ENCODE measurements around the gene PDE6A. TPM values are rescaled to one million over a fixed set of nuclear protein-coding genes. Genes with fewer than 3 reads are reported as not detected.
A peak's percentile ranks its signal among the peaks of the same experiment; 100 is the strongest.

Gene PDE6A
- total RNA-seq, 1 experiment from 2014 or later = not detected

- Mint-ChIP-seq H3K9me3 (no peaks in the 10 kb centered on the region), H3K4me1 (peaks cover 11% of the 10 kb centered on the region), H3K27ac (no peak overlapping the region), H3K36me3 (no peaks in the 10 kb centered on the region), H3K4me3 (no peak overlapping the region), H3K27me3 (ENCODE audit: low read depth) (no peaks in the 10 kb centered on the region)
- TF ChIP-seq TP53 (CRISPR knock-in tag; IDR thresholded peaks at IDR 0.05) = no peak
- TF ChIP-seq ZNF512 (CRISPR knock-in tag; IDR thresholded peaks at IDR 0.05; ENCODE audit: borderline replicate concordance) = peak; percentile 63; the same call in 1 of the 2 replicates
- POLR2A ChIA-PET = no interaction called here
- CTCF ChIA-PET = interaction anchor here (1.4 to 3.4 kb wide), 2 partner anchors 11 to 18 kb away, joined by 5 to 24 read pairs; no protein-coding TSS in a partner anchor
- DNase-seq (ENCODE audit: low spot score) (no peak), ATAC-seq (no peak)
Measured at GRCh38 chr5:149870697-149871096, 73.9 kb downstream of the PDE6A start.

- ChIA-PET POLR2A (no interaction called here), CTCF (interaction anchor here (0.7 to 3.4 kb wide), 5 partner anchors 10 to 120 kb away, joined by 3 to 24 read pairs (median 5); partner anchors contain the start of gene SLC26A2)
- DNase-seq (ENCODE audit: low spot score) = no peak
- no peak for ATAC-seq
- no peaks in the 10 kb centered on the region for H3K9me3 Mint-ChIP-seq
- H3K27me3 Mint-ChIP-seq (ENCODE audit: low read depth) = no peaks in the 10 kb centered on the region
- H3K27ac Mint-ChIP-seq = no peak overlapping the region
- H3K4me3 Mint-ChIP-seq = no peak overlapping the region
- H3K4me1 Mint-ChIP-seq = peaks cover 11% of the 10 kb centered on the region
- no peaks in the 10 kb centered on the region for H3K36me3 Mint-ChIP-seq
- TF ChIP-seq HMGA2 (CRISPR knock-in tag; IDR thresholded peaks at IDR 0.05) = no peak
- TF ChIP-seq TP53 (CRISPR knock-in tag; IDR thresholded peaks at IDR 0.05) = no peak
- no peak for TF ChIP-seq CREB1 (CRISPR knock-in tag; IDR thresholded peaks at IDR 0.05)
- no peak for TF ChIP-seq ZNF416 (CRISPR knock-in tag; IDR thresholded peaks at IDR 0.05)
- no peak for TF ChIP-seq MYBL2 (CRISPR knock-in tag; IDR thresholded peaks at IDR 0.05)
- TF ChIP-seq ZNF425 (CRISPR knock-in tag; conservative IDR thresholded peaks at IDR 0.05) = no peak
- no peak for TF ChIP-seq FOXJ3 (CRISPR knock-in tag; IDR thresholded peaks at IDR 0.05; ENCODE audit: borderline replicate concordance)
- no peak for TF ChIP-seq GRHL2 (CRISPR knock-in tag; IDR thresholded peaks at IDR 0.05; ENCODE audit: insufficient replicate concordance, severe bottlenecking)
- no peak for TF ChIP-seq ZNF396 (CRISPR knock-in tag; IDR thresholded peaks at IDR 0.05; ENCODE audit: borderline replicate concordance)
- no peak for TF ChIP-seq ZBTB21 (CRISPR knock-in tag; IDR thresholded peaks at IDR 0.05; ENCODE audit: borderline replicate concordance)
- no peak for TF ChIP-seq TCF7 (CRISPR knock-in tag; IDR thresholded peaks at IDR 0.05; ENCODE audit: low read depth)
- no peak for TF ChIP-seq ESRRA (CRISPR knock-in tag; IDR thresholded peaks at IDR 0.05; ENCODE audit: borderline replicate concordance)
- TF ChIP-seq ERG (CRISPR knock-in tag; IDR thresholded peaks at IDR 0.05) = no peak
- TF ChIP-seq RORB (CRISPR knock-in tag; IDR thresholded peaks at IDR 0.05) = no peak
- TF ChIP-seq ARID4B (CRISPR knock-in tag; IDR thresholded peaks at IDR 0.05; ENCODE audit: borderline replicate concordance) = no peak
Measured at GRCh38 chr5:149870232-149870631, 74.4 kb downstream of the PDE6A start.

Data from WTC11 (cell line).